Retinal pigment epithelial cell (primary cell): Measurements from ENCODE around the gene CEP170.
A peak's percentile ranks its signal among the peaks of the same experiment; 100 is the strongest.
"Not testable (repeated sequence)": the region's sequence is repeated elsewhere in the genome, so short reads cannot be mapped to it uniquely, and the experiment has no call there.

ENCODE experiments used
- DNase-seq: peaks from one replicate; pipeline ENCODE4 v3.0.0-alpha.2; 2010; ENCODE audit warnings: low read depth
- H3K4me3 ChIP-seq: 2 replicates; pipeline ENCODE4 v1.5.1; 2011; ENCODE audit warnings: mild to moderate bottlenecking, low read length, control low read depth, moderate library complexity

Gene CEP170

GRCh38 chr1:243105104-243105503 lies 150.0 kb downstream of the CEP170 start:
- H3K4me3 ChIP-seq, DNase-seq: not testable (repeated sequence)

DNA sequence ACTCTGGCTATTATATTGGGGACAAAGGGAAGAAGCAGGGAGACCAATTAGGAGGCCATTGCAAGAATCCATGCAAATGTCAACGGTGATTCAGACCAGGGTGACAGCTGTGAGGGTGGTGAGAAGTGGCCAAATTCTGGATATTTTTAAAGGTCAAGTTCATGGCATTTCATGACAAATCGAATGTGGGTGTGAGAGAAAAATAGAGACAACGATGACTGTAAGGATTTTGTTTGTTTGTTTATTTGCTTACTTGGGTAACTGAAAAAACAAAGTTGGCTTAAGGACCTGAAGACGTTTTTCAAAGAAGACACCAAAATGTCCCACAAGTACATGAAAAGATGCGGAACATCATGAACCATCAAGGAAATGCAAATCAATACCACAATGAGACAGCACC lies 150.6 kb downstream of the CEP170 start:
- H3K4me3 ChIP-seq, DNase-seq: not testable (repeated sequence)

DNA sequence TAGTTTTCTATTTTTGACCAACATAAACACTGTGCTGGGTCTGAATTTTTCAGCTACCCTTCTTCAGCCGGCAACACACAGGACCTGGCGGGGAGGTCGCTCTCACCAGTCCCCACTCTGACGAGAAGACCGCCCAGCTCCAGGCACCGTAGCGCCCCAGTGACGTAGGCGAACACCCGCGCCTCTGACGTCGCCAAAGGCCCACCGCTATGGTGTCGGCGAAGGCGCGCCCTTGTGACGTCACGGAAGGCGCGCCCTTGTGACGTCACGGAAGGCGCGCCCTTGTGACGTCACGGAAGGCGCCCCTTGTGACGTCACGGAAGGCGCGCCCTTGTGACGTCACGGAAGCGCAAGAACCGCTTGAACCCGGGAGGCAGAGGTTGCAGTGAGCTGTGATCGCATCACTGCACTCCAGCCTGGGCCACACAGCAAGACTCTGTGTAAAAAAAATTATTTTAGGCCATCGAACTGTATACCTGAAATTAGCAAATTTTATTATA lies 153.5 kb downstream of the CEP170 start:
- H3K4me3 ChIP-seq, result peak overlapping the region; percentile 54
- DNase-seq, result peak; percentile 32

DNA sequence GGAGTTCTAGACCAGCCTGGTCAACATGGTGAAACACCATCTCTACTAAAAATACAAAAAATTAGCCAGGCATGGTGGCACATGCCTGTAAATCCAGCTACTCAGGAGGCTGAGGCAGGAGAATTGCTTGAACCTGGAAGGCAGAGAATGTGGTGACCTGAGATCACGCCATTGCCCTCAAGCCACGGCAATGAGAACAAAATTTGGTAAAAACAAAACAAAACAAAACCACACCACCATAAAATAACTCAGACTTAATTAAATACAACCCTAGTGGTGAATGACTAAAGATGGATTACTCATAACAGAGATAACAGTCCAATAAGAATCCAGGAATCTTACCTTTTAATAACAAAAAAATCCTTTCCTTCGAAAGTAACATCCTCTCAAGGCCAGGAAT lies 167.7 kb downstream of the CEP170 start:
- not testable (repeated sequence) for DNase-seq, H3K4me3 ChIP-seq
